K562 (cell line): ENCODE results near the gene PHACTR2. TPM values are rescaled to one million over a fixed set of nuclear protein-coding genes. Genes with fewer than 3 reads are reported as not detected.

Experiments used
- CCAR2 ChIP-seq: fragments of 200-400 bp; formaldehyde crosslinking; IDR thresholded peaks from 2 replicates; pipeline ENCODE4 v1.6.1; 2017; ENCODE audit warnings: mild to moderate bottlenecking, low read depth, low read length
- E2F5 ChIP-seq: sonication (generic); formaldehyde crosslinking; IDR thresholded peaks from 2 replicates; pipeline ENCODE4 v1.8.0; 2022; ENCODE audit warnings: mild to moderate bottlenecking, missing genetic modification reagents
- KAT7 ChIP-seq: sonication (generic); formaldehyde crosslinking; IDR thresholded peaks from 2 replicates; pipeline ENCODE4 v1.8.0; 2022; ENCODE audit warnings: missing genetic modification reagents, mild to moderate bottlenecking, borderline replicate concordance
- PPARD ChIP-seq: fragments of 250-450 bp; sonication (Bioruptor Pico); IDR thresholded peaks from 2 replicates; pipeline ENCODE4 v1.8.0; 2022; ENCODE audit warnings: inconsistent platforms, mild to moderate bottlenecking, moderate library complexity
- RERE ChIP-seq: sonication (generic); formaldehyde crosslinking; IDR thresholded peaks from 2 replicates; pipeline ENCODE4 v1.8.0; 2023; ENCODE audit warnings: missing genetic modification reagents, mild to moderate bottlenecking, borderline replicate concordance
- U2AF1 ChIP-seq: fragments of 200-400 bp; formaldehyde crosslinking; optimal IDR thresholded peaks from 2 replicates; pipeline ENCODE3; 2017; ENCODE audit warnings: mild to moderate bottlenecking, low read depth, low read length, moderate library complexity
- ZNF274 ChIP-seq: IDR thresholded peaks from 2 replicates; pipeline ENCODE4 v1.6.1; 2011; ENCODE audit warnings: low read depth, mild to moderate bottlenecking, low read length, moderate library complexity, borderline replicate concordance
- ZNF707 ChIP-seq: fragments of 250-450 bp; sonication (Bioruptor Pico); conservative IDR thresholded peaks from 2 replicates; pipeline ENCODE4 v1.8.0; 2022; ENCODE audit warnings: inconsistent platforms, mild to moderate bottlenecking, moderate library complexity
- polyA plus RNA-seq, 8 experiments: library from polyadenylated mRNA; depleted of rRNA in 4 of 8; stranded (reverse) in 5 of 8; unstranded in 3 of 8; fragments of >200 nt; fragmentation: Nextera tagmentation in 2 of 8; fragmentation: Illumina TruSeq in 1 of 8; extraction: Ambion mirVana in 2 of 8; extraction: Trizol in 1 of 8; gene quantifications; 2 replicates each; pipeline versions ENCODE4 v1.2.1 to v1.2.3, GENCODE V29; 2011 to 2014; ENCODE audit warnings: inconsistent platforms in 1 of 8, missing spikeins in 1 of 8
- total RNA-seq, 7 experiments: library from RNA; depleted of rRNA in 6 of 7; stranded (reverse); fragments of >200 nt in 6 of 7; fragmentation: Illumina TruSeq in 2 of 7; extraction: Trizol in 2 of 7; gene quantifications; 2 replicates each; pipeline versions ENCODE4 v1.2.1 to v1.2.3, GENCODE V29; 2011 to 2021; ENCODE audit warnings: low replicate concordance in 1 of 7

PHACTR2 gene
- total and polyA plus RNA-seq, 9 of the 15 experiments (the other 6 are each of a cell fraction or from before 2014, with no cell fraction given) = 5.3 to 52.5 (median 22.9) TPM

GRCh38 chr6:143677577-143677890 lies 231 bp upstream of the PHACTR2 start (continued):
- TF ChIP-seq RERE = no peak
- no peak for TF ChIP-seq CCAR2
- TF ChIP-seq E2F5 = no peak
- TF ChIP-seq ZNF274 = no peak
- no peak for TF ChIP-seq U2AF1
- no peak for TF ChIP-seq PPARD
- peak; percentile 2; the same call in 1 of the 2 replicates for TF ChIP-seq KAT7 (CRISPR knock-in tag)
- TF ChIP-seq ZNF707 = no peak
- TF ChIP-seq, all 486 proteins: peak for 4
